Choroid plexus epithelial cell (primary cell): ENCODE results near the gene IARS2.
"Not testable (repeated sequence)": the region's sequence is repeated elsewhere in the genome, so short reads cannot be mapped to it uniquely, and the experiment has no call there.

Experiments used
- DNase-seq: peaks from one replicate; pipeline ENCODE4 v3.0.0-alpha.2; 2010; ENCODE audit warnings: low read depth
- H3K4me3 ChIP-seq: 2 replicates; pipeline ENCODE4 v1.5.1; 2011; ENCODE audit warnings: low read depth, mild to moderate bottlenecking, control low read depth, low read length, moderate library complexity
- TF ChIP-seq, protein P1 (sequence below): conservative IDR thresholded peaks from 2 replicates; pipeline ENCODE4 v1.5.1; 2011; ENCODE audit warnings: low read depth, mild to moderate bottlenecking, control low read depth, inconsistent platforms, low read length, moderate library complexity

Gene IARS2

DNA sequence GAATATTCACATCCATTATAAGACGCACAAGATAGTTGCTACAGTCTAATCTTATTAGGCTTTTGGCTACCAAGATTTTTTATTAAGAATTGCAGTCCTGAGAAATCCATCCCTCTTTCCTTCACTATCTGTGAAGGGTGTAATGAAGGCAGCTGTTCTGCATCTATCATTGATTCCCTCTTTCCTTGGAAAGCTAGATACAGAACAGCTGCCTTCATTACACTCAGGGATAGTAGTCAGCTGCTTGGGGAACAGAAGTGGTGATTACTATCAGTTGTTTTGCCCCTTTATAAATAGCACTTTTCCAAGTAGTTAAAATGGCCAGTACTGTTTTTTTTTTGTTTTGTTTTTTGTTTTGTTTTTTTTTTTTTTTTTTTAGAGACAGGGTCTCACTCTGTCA lies 70.2 kb downstream of the IARS2 start:
- no peak for DNase-seq
- H3K4me3 ChIP-seq = no peak overlapping the region
- TF ChIP-seq, protein P1, sequence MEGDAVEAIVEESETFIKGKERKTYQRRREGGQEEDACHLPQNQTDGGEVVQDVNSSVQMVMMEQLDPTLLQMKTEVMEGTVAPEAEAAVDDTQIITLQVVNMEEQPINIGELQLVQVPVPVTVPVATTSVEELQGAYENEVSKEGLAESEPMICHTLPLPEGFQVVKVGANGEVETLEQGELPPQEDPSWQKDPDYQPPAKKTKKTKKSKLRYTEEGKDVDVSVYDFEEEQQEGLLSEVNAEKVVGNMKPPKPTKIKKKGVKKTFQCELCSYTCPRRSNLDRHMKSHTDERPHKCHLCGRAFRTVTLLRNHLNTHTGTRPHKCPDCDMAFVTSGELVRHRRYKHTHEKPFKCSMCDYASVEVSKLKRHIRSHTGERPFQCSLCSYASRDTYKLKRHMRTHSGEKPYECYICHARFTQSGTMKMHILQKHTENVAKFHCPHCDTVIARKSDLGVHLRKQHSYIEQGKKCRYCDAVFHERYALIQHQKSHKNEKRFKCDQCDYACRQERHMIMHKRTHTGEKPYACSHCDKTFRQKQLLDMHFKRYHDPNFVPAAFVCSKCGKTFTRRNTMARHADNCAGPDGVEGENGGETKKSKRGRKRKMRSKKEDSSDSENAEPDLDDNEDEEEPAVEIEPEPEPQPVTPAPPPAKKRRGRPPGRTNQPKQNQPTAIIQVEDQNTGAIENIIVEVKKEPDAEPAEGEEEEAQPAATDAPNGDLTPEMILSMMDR = no peak

DNA sequence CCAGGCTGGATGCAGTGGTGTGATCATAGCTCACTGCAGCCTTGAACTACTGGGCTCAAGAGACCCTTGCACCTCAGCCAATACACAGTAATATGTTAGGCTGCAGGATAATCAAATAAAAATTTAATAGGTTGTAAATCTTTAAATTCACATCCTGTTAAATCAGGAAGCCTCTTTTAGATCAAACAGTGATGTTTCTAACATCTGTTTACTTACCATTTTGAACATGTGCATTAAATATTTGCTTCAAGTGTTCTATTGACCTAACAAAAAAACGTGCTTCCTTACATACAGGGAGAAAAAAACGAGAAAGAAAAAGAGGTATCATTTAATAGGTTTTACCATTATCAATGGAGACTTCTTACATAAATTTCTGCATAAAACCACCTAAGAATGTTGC lies 70.6 kb downstream of the IARS2 start:
- no peak for DNase-seq
- TF ChIP-seq, protein P1 = no peak
- H3K4me3 ChIP-seq = no peak overlapping the region

DNA sequence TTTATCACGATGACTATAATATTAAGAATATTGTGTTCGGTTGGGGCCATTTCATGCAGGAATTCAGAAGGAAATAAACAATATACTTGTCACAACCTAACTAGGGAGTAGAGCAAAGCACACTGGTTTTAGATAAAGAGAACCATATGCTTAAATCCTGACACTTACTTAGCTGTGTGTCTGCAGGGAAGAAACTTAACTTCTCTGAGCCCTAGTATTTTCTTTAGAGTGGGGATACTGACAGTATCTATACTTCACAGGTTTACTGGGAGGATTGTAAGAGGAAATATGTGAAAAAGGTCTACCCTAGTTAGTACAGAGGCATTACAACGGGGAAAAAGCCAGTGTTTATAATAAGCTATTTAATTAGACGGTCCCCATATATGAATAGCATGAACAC lies 72.9 kb downstream of the IARS2 start:
- TF ChIP-seq, protein P1 = no peak
- no peak for DNase-seq
- no peak overlapping the region for H3K4me3 ChIP-seq

DNA sequence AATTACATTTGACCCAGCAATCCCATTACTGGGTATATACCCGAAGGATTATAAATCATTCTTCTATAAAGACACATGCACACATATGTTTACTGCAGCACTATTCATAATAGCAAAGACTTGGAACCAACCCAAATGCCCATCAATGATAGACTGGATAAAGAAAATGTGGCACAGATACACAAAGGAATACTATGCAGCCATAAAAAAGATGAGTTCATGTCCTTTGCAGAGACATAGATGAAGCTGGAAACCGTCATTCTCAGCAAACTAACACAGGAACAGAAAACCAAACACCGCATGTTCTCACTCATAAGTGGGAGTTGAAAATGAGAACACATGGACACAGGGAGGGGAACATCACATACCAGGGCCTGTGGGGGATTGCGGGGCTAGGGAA lies 76.0 kb downstream of the IARS2 start:
- not testable (repeated sequence) for DNase-seq, H3K4me3 ChIP-seq

DNA sequence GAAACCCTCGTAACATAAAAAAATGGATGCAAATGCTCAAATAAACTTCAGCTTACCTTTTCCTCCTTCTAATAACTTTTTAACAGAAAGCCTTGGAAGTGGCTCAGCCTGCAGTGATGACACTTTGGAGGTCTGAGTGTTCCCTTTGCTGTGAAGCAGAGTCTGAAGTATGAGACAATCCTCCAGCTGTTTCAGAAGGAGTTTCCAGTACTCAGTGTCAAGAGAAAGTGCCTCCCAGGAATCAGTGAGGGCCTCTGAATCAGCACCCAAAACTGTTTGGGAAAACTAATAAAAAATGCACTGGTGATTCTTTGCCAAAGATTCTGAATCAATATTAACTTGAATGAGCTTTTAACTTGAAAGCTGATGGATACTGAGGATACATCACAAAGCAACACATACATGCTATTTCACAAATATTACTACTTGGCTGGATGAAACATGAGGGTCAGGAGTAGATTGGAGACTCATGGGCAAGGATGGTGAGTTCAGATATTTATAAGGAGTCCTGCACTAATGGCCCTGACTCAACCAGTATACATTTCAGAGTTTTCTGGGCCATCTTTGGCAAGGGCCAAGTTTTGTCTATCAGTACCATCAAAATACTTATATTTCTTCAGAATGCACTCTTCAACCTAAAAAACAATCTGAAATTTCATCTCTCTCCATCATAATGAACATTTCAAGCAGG lies 77.0 kb downstream of the IARS2 start:
- H3K4me3 ChIP-seq = no peak overlapping the region
- TF ChIP-seq, protein P1 = no peak
- no peak for DNase-seq

DNA sequence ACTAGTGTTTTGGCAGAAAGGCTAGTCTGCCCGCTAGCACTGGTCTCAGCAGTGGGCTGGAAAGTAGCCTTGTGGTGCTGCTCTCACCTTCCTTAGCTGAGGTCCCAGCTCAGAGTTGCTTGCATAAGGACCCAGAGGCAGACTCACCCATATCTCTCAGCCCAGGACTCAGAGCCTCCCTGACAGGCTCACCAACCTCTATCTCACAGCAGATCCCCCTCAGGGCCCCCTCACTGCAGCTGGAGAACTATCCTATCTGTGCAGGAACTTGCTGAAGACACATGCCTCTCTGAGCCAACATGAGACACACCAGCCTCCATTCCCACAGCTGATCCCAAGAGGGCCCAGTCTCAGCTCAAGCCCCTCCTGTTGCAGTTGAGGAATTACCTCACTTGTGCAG lies 82.6 kb downstream of the IARS2 start:
- DNase-seq = no peak
- no peak overlapping the region for H3K4me3 ChIP-seq
- TF ChIP-seq, protein P1 = no peak

DNA sequence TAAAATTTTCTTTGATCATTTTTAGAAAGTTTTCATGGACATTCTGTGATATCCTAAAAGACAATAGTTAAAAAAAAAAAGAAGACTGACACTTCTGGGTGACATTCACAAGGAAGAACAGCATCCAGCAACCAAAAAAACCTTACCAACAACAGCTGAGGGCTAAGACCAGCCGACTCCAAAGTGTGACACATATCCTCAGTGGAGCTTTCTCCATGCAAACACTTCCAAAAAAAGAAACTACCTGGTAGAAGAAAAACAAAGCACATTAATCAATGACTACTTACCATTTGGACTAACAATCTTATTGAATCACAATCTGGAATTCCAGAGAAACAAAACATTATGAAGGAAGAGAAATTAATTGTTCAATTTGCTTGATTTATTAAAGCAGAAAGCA lies 88.2 kb downstream of the IARS2 start:
- peak; percentile 7 for DNase-seq
- TF ChIP-seq, protein P1 = no peak
- no peak overlapping the region for H3K4me3 ChIP-seq
